Endothelial cell of umbilical vein (primary cell): Measurements from ENCODE around the gene TMEM42. TPM values are rescaled to one million over a fixed set of nuclear protein-coding genes. Genes with fewer than 3 reads are reported as not detected.
A peak's percentile ranks its signal among the peaks of the same experiment; 100 is the strongest.

ENCODE experiments used
- BruUV-seq: library from RNA; stranded (reverse); fragments of 400-500 nt; replicated peaks from 2 replicates; lab custom pipeline; 2021; lab: Mats Ljungman, UMichigan
- CTCF ChIA-PET: fragments of 300-600, 350-600 bp; sonication (Branson Sonifier 250); formaldehyde crosslinking; loops from one replicate; lab custom pipeline; 2021; ENCODE audit warnings: antibody characterized with exemption, inconsistent platforms; lab: Charles Lee
- POLR2A ChIA-PET: fragments of 300-600, 350-600 bp; sonication (Branson Sonifier 250); formaldehyde crosslinking; loops from one replicate; lab custom pipeline; 2021; ENCODE audit warnings: antibody characterized with exemption, inconsistent platforms; lab: Charles Lee
- DNase-seq: peaks from one replicate; pipeline ENCODE4 v3.0.0-alpha.2; 2011; ENCODE audit warnings: low read depth, low spot score
- FAIRE-seq: peaks from 2 replicates; lab custom pipeline; 2011; peaks lifted over from hg19 to GRCh38; lab: Jason Lieb, UNC
- H2AFZ ChIP-seq: 2 replicates; pipeline ENCODE4 v1.6.0; 2012; ENCODE audit warnings: low read depth, low read length, control low read depth, inconsistent platforms
- H3K27ac ChIP-seq: 2 replicates; pipeline ENCODE4 v1.5.1; 2011; ENCODE audit warnings: low read depth, mild to moderate bottlenecking, control low read depth, low read length, moderate library complexity; ENCODE audit not compliant: insufficient read depth
- H3K27me3 ChIP-seq, 2 experiments: 2 replicates each; pipeline versions ENCODE4 v1.6.0 to v1.6.1; 2011; ENCODE audit warnings: low read length in 2 of 2, mixed read lengths in 1 of 2; ENCODE audit not compliant: control insufficient read depth in 2 of 2, insufficient read depth in 2 of 2
- H3K36me3 ChIP-seq, 2 experiments: 2 replicates in 1 of 2; 3 replicates in 1 of 2; pipeline ENCODE4 v1.5.1; 2011; ENCODE audit warnings: low read length in 2 of 2, mild to moderate bottlenecking in 1 of 2, moderate library complexity in 1 of 2; ENCODE audit not compliant: control insufficient read depth in 2 of 2, insufficient read depth in 2 of 2; ENCODE audit errors: extremely low read depth in 1 of 2
- H3K4me1 ChIP-seq: 3 replicates; pipeline ENCODE4 v1.5.1; 2011; ENCODE audit warnings: mild to moderate bottlenecking, low read length; ENCODE audit not compliant: control insufficient read depth, insufficient read depth; ENCODE audit errors: extremely low read depth
- H3K4me2 ChIP-seq: 2 replicates; pipeline ENCODE4 v1.6.1; 2011; ENCODE audit warnings: low read length, control low read depth, mixed read lengths; ENCODE audit not compliant: insufficient read depth
- H3K4me3 ChIP-seq, 3 experiments: fragments of 200-600 bp in 1 of 3; sonication (generic), shearing (Covaris generic) in 1 of 3; replicated peaks in 1 of 3; 2 replicates each; pipeline ENCODE4 v1.5.1; 2011 to 2016; ENCODE audit warnings: control low read depth in 3 of 3, low read length in 3 of 3, mild to moderate bottlenecking in 2 of 3, inconsistent platforms in 1 of 3, low read depth in 1 of 3, moderate library complexity in 1 of 3; ENCODE audit not compliant: insufficient read depth in 1 of 3
- H3K79me2 ChIP-seq: 2 replicates; pipeline ENCODE4 v1.6.0; 2012; ENCODE audit warnings: low read length, inconsistent platforms; ENCODE audit not compliant: control insufficient read depth, insufficient read depth
- H3K9ac ChIP-seq: replicated peaks from 2 replicates; pipeline ENCODE3; 2011; ENCODE audit warnings: low read length, control low read depth; ENCODE audit not compliant: insufficient read depth; ENCODE audit errors: extremely low read depth
- H3K9me1 ChIP-seq: replicated peaks from 3 replicates; pipeline ENCODE4 v1.6.0; 2011; ENCODE audit warnings: mild to moderate bottlenecking, low read length; ENCODE audit not compliant: control insufficient read depth, insufficient read depth; ENCODE audit errors: extremely low read depth
- H3K9me3 ChIP-seq: replicated peaks from 2 replicates; pipeline ENCODE4 v1.5.1; 2012; ENCODE audit warnings: low read length, inconsistent platforms; ENCODE audit not compliant: control insufficient read depth, insufficient read depth
- H4K20me1 ChIP-seq: replicated peaks from 2 replicates; pipeline ENCODE3; 2011; ENCODE audit warnings: mild to moderate bottlenecking, low read length; ENCODE audit not compliant: control insufficient read depth, insufficient read depth; ENCODE audit errors: extremely low read depth
- CTCF ChIP-seq, 2 donors: IDR thresholded peaks; 1 replicate in 1 of 2; 2 replicates in 1 of 2; pipeline ENCODE4 v1.5.1; 2011; ENCODE audit warnings: low read length in 2 of 2, mild to moderate bottlenecking in 2 of 2, moderate library complexity in 2 of 2, control low read depth in 1 of 2, inconsistent platforms in 1 of 2, low read depth in 1 of 2; ENCODE audit not compliant: insufficient read depth in 1 of 2; ENCODE audit errors: extremely low read depth in 1 of 2
- EZH2 ChIP-seq: IDR thresholded peaks from 2 replicates; pipeline ENCODE4 v1.6.1; 2012; ENCODE audit warnings: borderline replicate concordance, low read depth, mild to moderate bottlenecking, moderate library complexity, low read length, inconsistent platforms; ENCODE audit not compliant: severe bottlenecking
- GATA2 ChIP-seq: IDR thresholded peaks from 2 replicates; pipeline ENCODE4 v1.7.0; 2011; ENCODE audit warnings: low read depth, mild to moderate bottlenecking, moderate library complexity, mixed read lengths, low read length; ENCODE audit not compliant: insufficient read length, insufficient read depth
- JUN ChIP-seq: IDR thresholded peaks from 2 replicates; pipeline ENCODE4 v1.6.1; 2011; ENCODE audit warnings: borderline replicate concordance, low read depth; ENCODE audit not compliant: insufficient read length, insufficient read depth
- MAX ChIP-seq: IDR thresholded peaks from 2 replicates; pipeline ENCODE4 v1.6.1; 2011; ENCODE audit not compliant: insufficient read depth, insufficient read length
- POLR2A ChIP-seq: IDR thresholded peaks from 2 replicates; pipeline ENCODE4 v1.6.1; 2012; ENCODE audit warnings: low read depth, mild to moderate bottlenecking, control low read depth, low read length
- POLR2AphosphoS5 ChIP-seq: IDR thresholded peaks from 2 replicates; pipeline ENCODE4 v1.6.1; 2012; ENCODE audit warnings: low read depth, mild to moderate bottlenecking, control low read depth, low read length, moderate library complexity; ENCODE audit not compliant: insufficient read depth
- dilution Hi-C: fragments of 300-500 bp; cut with MboI; formaldehyde crosslinking; loops from one replicate; pipeline ENCODE4 v1.15.0; 2019; ENCODE audit warnings: low sequenced_read_pairs; ENCODE audit not compliant: extremely low pct_ligation_motif_present
- intact Hi-C: fragments of 100-400 bp; cut with micrococcal nuclease; formaldehyde crosslinking; loops from one replicate; pipeline ENCODE4 v1.10.0; 2022
- polyA plus RNA-seq, 4 experiments: library from polyadenylated mRNA; depleted of rRNA in 3 of 4; stranded (reverse) in 3 of 4; unstranded in 1 of 4; fragments of >200 nt; gene quantifications; 2 replicates each; pipeline versions ENCODE4 v1.2.1 to v1.2.3, GENCODE V29; 2011 to 2012; ENCODE audit warnings: missing spikeins in 1 of 4
- total RNA-seq: library from RNA; stranded (reverse); gene quantifications from 2 replicates; pipeline ENCODE4 v1.2.3, GENCODE V29; 2021

The TMEM42 gene
- total and polyA plus RNA-seq, 2 donors (not counting 3 experiments of a cell fraction or from before 2014, with no cell fraction given), result 10.6 to 46.4 TPM

- no peak overlapping the region for H3K4me2 ChIP-seq
- dilution Hi-C loops, result no loop called here
- intact Hi-C loops, result loop anchor here (2.0 kb wide), 1 partner anchor 521 kb away; the partner anchor contains the start of gene TCAIM
- ChIA-PET POLR2A (no interaction called here), CTCF (interaction anchor here (1.2 to 1.4 kb wide), 2 partner anchors 55 to 98 kb away, joined by 3 read pairs; partner anchors contain the start of genes KIAA1143 and KIF15)
- no peak overlapping the region for H2AFZ ChIP-seq
- peaks cover 6% of the 10 kb centered on the region for H3K79me2 ChIP-seq
- H3K9me1 ChIP-seq, result no peaks in the 10 kb centered on the region
- H4K20me1 ChIP-seq, result no peaks in the 10 kb centered on the region
- no peaks in the 10 kb centered on the region for H3K9me3 ChIP-seq
- FAIRE-seq (peak; percentile 59), DNase-seq (no peak)
- H3K9ac ChIP-seq, result no peak overlapping the region
- H3K27me3 ChIP-seq, result no peaks in the 10 kb centered on the region
- H3K4me3 ChIP-seq, result no peak overlapping the region
- H3K4me1 ChIP-seq, result peaks cover 7% of the 10 kb centered on the region
- no peak for TF ChIP-seq CTCF (IDR thresholded peaks at IDR 0.05; ENCODE audit: extremely low read depth in 1 of 2, insufficient read depth in 1 of 2, low read depth in 1 of 2, low read length in 2 of 2)
- no TSS peak for BruUV-seq
- H3K27ac ChIP-seq, result no peak overlapping the region
- no peaks in the 10 kb centered on the region for H3K36me3 ChIP-seq
Measured at GRCh38 chr3:44860117-44860516, 1.6 kb upstream of the TMEM42 start.

GRCh38 chr3:44862226-44862637, 520 bp downstream of the TMEM42 start:
- ChIA-PET CTCF (no interaction called here), POLR2A (interaction anchor here (0.8 to 1.0 kb wide), 2 partner anchors 20 to 72 kb away, joined by 3 to 4 read pairs; no protein-coding TSS in a partner anchor)
- H2AFZ ChIP-seq, result peak overlapping the region; percentile 92
- dilution Hi-C loops, result no loop called here
- peak; percentile 58 for FAIRE-seq
- H3K27me3 ChIP-seq, result no peaks in the 10 kb centered on the region
- intact Hi-C loops, result no loop called here
- H3K4me2 ChIP-seq, result peak overlapping the region; percentile 99
- TF ChIP-seq GATA2, result no peak
- TF ChIP-seq MAX, result peak; percentile 25
- no peak for TF ChIP-seq POLR2A
- TF ChIP-seq POLR2AphosphoS5, result no peak
- TF ChIP-seq EZH2, result no peak
- TF ChIP-seq JUN, result no peak
- H3K9ac ChIP-seq, result peak overlapping the region; percentile 95
- H3K9me3 ChIP-seq, result no peaks in the 10 kb centered on the region
- H4K20me1 ChIP-seq, result no peaks in the 10 kb centered on the region
- DNase-seq, result peak; percentile 47
- peak overlapping the region; percentile 71 for H3K27ac ChIP-seq
- peaks cover 6% of the 10 kb centered on the region for H3K79me2 ChIP-seq
- no peaks in the 10 kb centered on the region for H3K36me3 ChIP-seq
- peaks cover 7% of the 10 kb centered on the region for H3K4me1 ChIP-seq
- no TSS peak for BruUV-seq
- H3K4me3 ChIP-seq, result peak overlapping the region; percentile 66 to 88 (median 72)
- no peaks in the 10 kb centered on the region for H3K9me1 ChIP-seq
